Stomach (tissue), 9 donors: ENCODE data around the gene LIME1. TPM values are rescaled to one million over a fixed set of nuclear protein-coding genes. Genes with fewer than 3 reads are reported as not detected.
"Not testable (repeated sequence)": the region's sequence is repeated elsewhere in the genome, so short reads cannot be mapped to it uniquely, and the experiment has no call there.

Source experiments
- DNase-seq, 2 donors: peaks; one replicate each; pipeline versions ENCODE4 v3.0.0 to v3.0.0-alpha.2; 2013 to 2019
- H3K27ac ChIP-seq, 5 donors: fragments of 200-600 bp in 4 of 5; sonication (generic) in 4 of 5; one replicate each; pipeline ENCODE4 v1.5.1; 2013 to 2019; ENCODE audit warnings: mild to moderate bottlenecking in 1 of 5, moderate library complexity in 1 of 5
- H3K27me3 ChIP-seq, 3 donors: fragments of 200-600 bp; sonication (generic); one replicate each; pipeline ENCODE4 v1.5.1; 2017 to 2019; ENCODE audit warnings: mixed run types in 1 of 3
- H3K36me3 ChIP-seq, 4 donors: fragments of 200-600 bp; sonication (generic); 1 replicate in 3 of 4; 2 replicates in 1 of 4; pipeline ENCODE4 v1.5.1; 2016 to 2019
- H3K4me1 ChIP-seq, 4 donors: fragments of 200-600 bp; sonication (generic); one replicate each; pipeline ENCODE4 v1.5.1; 2016 to 2019
- H3K4me3 ChIP-seq, 4 donors: fragments of 200-600 bp; sonication (generic) in 3 of 4; one replicate each; pipeline ENCODE4 v1.5.1; 2016 to 2019; ENCODE audit warnings: mild to moderate bottlenecking in 1 of 4
- H3K9me3 ChIP-seq, 4 donors: fragments of 200-600 bp; sonication (generic); one replicate each; pipeline ENCODE4 v1.5.1; 2016 to 2019
- CTCF ChIP-seq, 7 experiments: fragments of 450-650 bp in 4 of 7; fragments of 200-600 bp in 3 of 7; sonication (generic) in 3 of 7; IDR thresholded peaks; one replicate each; pipeline ENCODE4 v1.5.1; 2016 to 2019; ENCODE audit warnings: antibody characterized with exemption in 7 of 7, control low read depth in 2 of 7, mild to moderate bottlenecking in 1 of 7
- EP300 ChIP-seq: sonication (generic); formaldehyde crosslinking; IDR thresholded peaks from one replicate; pipeline ENCODE4 v1.6.1; 2017; ENCODE audit warnings: antibody characterized with exemption
- POLR2A ChIP-seq, 4 donors: fragments of 450-650 bp; IDR thresholded peaks; one replicate each; pipeline ENCODE4 v1.6.1; 2016; ENCODE audit warnings: antibody characterized with exemption in 4 of 4, control low read depth in 2 of 4, mild to moderate bottlenecking in 1 of 4, moderate library complexity in 1 of 4
- POLR2AphosphoS5 ChIP-seq, 3 donors: sonication (generic); formaldehyde crosslinking; IDR thresholded peaks; one replicate each; pipeline ENCODE4 v1.6.1; 2016; ENCODE audit warnings: antibody characterized with exemption in 3 of 3
- WGBS, 5 donors: extraction: QIAGEN DNeasy Blood & Tissue Kit in 3 of 5; methylation state at CpG; one replicate each; pipeline versions ENCODE4 v1.1.5 to v1.1.7; 2013 to 2018; 5-methylcytosine and 5-hydroxymethylcytosine counted together
- intact Hi-C: fragments of 100-400 bp; cut with DNase I; formaldehyde crosslinking; loops from one replicate; pipeline ENCODE4 v1.15.1; 2023; ENCODE audit warnings: low total_unique reads
- polyA plus RNA-seq, 3 donors: library from polyadenylated mRNA; stranded (reverse); fragments of 200-250 nt; gene quantifications; one replicate each; pipeline ENCODE4 v1.2.3, GENCODE V29; 2013
- total RNA-seq, 5 donors: library from RNA; depleted of rRNA; stranded (reverse); fragments of >200 nt; gene quantifications; one replicate each; pipeline versions ENCODE4 v1.1.0 to v1.2.3, GENCODE V29; 2014 to 2016
- donor health status: healthy with polysubstance abuse.
- donor health status: Bipolar disorder and iron deficiency.
- donor health status: healthy.

Gene LIME1
- total and polyA plus RNA-seq, 8 donors: 3.6 to 117 (median 18.5) TPM

- peaks cover 13 to 97% (median 94%) of the 10 kb centered on the region in 4 donors for H3K36me3 ChIP-seq
- H3K4me3 ChIP-seq: no peak overlapping the region
- H3K27ac ChIP-seq: no peak overlapping the region
- no peak for TF ChIP-seq POLR2AphosphoS5 (IDR thresholded peaks at IDR 0.05)
- intact Hi-C loops: no loop called here
- DNase-seq: no peak
- peaks cover 0 to 21% (median 9%) of the 10 kb centered on the region in 4 donors for H3K9me3 ChIP-seq
- 97 to 99% (median 98%) methylated on average over 5 of the region's 5 CpGs for WGBS, 5 donors
- H3K4me1 ChIP-seq: peaks cover 0 to 21% (median 11%) of the 10 kb centered on the region in 4 donors
- H3K27me3 ChIP-seq: no peaks in the 10 kb centered on the region
Observed at GRCh38 chr20:63714858-63715257, 21.6 kb upstream of the LIME1 start.

- Histone ChIP-seq H3K4me3 (no peak overlapping the region), H3K27ac (no peak overlapping the region), H3K36me3 (peaks cover 17 to 93% (median 88%) of the 10 kb centered on the region in 4 donors), H3K27me3 (no peaks in the 10 kb centered on the region), H3K9me3 (peaks cover 0 to 21% (median 9%) of the 10 kb centered on the region in 4 donors), H3K4me1 (peaks cover 0 to 5% (median 2%) of the 10 kb centered on the region in 4 donors)
- no peak for TF ChIP-seq POLR2AphosphoS5 (IDR thresholded peaks at IDR 0.05)
- no peak for TF ChIP-seq CTCF (IDR thresholded peaks at IDR 0.05)
- TF ChIP-seq EP300: no peak
- TF ChIP-seq POLR2A (IDR thresholded peaks at IDR 0.05): no peak
- DNase-seq: no peak
- intact Hi-C loops: no loop called here
- 94 to 100% (median 98%) methylated on average over 2 of the region's 2 CpGs for WGBS, 5 donors
Observed at GRCh38 chr20:63718996-63719395, 17.5 kb upstream of the LIME1 start.

- WGBS, 5 donors: 80 to 94% (median 89%) methylated on average over 2 of the region's 2 CpGs
- H3K27ac ChIP-seq, H3K27me3 ChIP-seq, H3K4me3 ChIP-seq, intact Hi-C loops, DNase-seq, H3K4me1 ChIP-seq: not testable (repeated sequence)
- Histone ChIP-seq H3K36me3 (peaks cover 17 to 83% (median 70%) of the 10 kb centered on the region in 4 donors), H3K9me3 (peaks cover 6 to 24% (median 9%) of the 10 kb centered on the region in 4 donors)
Observed at GRCh38 chr20:63722967-63723622, 13.4 kb upstream of the LIME1 start.

- intact Hi-C loops, H3K4me3 ChIP-seq, DNase-seq, H3K9me3 ChIP-seq, H3K27me3 ChIP-seq, H3K4me1 ChIP-seq: not testable (repeated sequence)
- WGBS, 5 donors: 82 to 94% (median 90%) methylated on average over 18 of the region's 18 CpGs
- H3K27ac ChIP-seq: peak overlapping the region in 1 of 5 donors; percentile 52
- H3K36me3 ChIP-seq: peaks cover 15 to 61% (median 45%) of the 10 kb centered on the region in 4 donors
Observed at GRCh38 chr20:63730189-63730733, 6.2 kb upstream of the LIME1 start.

- Histone ChIP-seq H3K27ac (no peak overlapping the region), H3K4me3 (no peak overlapping the region), H3K27me3 (no peaks in the 10 kb centered on the region), H3K4me1 (peaks cover 4 to 15% (median 12%) of the 10 kb centered on the region in 4 donors), H3K36me3 (peaks cover 22 to 61% (median 48%) of the 10 kb centered on the region in 4 donors), H3K9me3 (no peaks in the 10 kb centered on the region)
- intact Hi-C loops: no loop called here
- TF ChIP-seq CTCF (IDR thresholded peaks at IDR 0.05) (no peak), POLR2AphosphoS5 (IDR thresholded peaks at IDR 0.05) (no peak), EP300 (no peak)
- WGBS, 5 donors: 64 to 89% (median 82%) methylated on average over 4 to 5 of the region's 5 CpGs
- DNase-seq: no peak
Observed at GRCh38 chr20:63731410-63731809, 5.1 kb upstream of the LIME1 start.
